GM18517 (cell line): ENCODE results near the gene ACTRT3.
"Not testable (repeated sequence)": the region's sequence is repeated elsewhere in the genome, so short reads cannot be mapped to it uniquely, and the experiment has no call there.

Experiments used
- ATAC-seq: cut with Tn5 transposase; IDR thresholded peaks from one replicate; pipeline ENCODE4 v1.9.1; 2021; ENCODE audit warnings: mild to moderate bottlenecking, moderate library complexity; ENCODE audit not compliant: unreplicated experiment

ACTRT3 gene

GRCh38 chr3:169772897-169773816, 3.8 kb upstream of the ACTRT3 start, which contains the start of gene MYNN:
TSS of gene MYNN (plus strand) at chr3:169773396. CDS start at chr3:169774296, 900 bp downstream.
- peak; percentile 78 for ATAC-seq

- peak; percentile 20 for ATAC-seq
Measured at GRCh38 chr3:169772305-169772896, 3.0 kb upstream of the ACTRT3 start.

DNA sequence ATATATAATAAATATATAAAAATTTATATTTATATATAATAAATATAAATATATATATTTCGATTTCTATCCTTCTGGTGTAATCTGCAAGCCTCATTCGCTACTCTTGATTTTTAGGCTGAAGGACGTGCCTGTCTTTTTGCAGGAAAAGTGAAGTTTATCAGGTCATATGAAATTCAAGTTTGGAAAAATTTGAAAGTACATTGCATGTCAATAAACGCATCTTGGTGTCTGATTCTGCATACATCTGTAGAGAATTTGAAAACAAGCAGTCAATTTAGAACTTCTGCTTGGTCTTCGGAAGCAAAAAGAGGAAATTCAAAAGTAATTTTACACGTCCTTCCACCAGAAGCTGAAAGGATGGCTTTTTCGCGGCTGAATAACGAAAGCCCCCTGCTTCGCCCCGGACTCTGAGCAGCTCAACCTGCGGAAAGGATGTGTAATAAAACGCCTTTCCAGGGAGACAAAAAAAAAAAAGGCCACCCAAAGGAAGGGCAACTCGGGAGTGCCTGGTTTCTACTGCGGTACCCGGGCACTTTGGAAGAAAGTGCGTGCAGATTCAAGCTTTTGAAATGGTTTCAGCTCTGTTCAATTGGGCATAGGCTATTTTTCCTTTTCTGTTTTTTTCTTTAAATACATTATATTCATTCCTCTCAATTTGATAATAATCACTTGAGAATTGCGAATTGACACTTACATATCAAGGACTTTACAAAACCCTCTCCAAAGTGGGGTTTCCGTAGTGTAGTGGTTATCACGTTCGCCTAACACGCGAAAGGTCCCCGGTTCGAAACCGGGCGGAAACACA, 2.3 kb upstream of the ACTRT3 start:
- peak; percentile 30 for ATAC-seq

DNA sequence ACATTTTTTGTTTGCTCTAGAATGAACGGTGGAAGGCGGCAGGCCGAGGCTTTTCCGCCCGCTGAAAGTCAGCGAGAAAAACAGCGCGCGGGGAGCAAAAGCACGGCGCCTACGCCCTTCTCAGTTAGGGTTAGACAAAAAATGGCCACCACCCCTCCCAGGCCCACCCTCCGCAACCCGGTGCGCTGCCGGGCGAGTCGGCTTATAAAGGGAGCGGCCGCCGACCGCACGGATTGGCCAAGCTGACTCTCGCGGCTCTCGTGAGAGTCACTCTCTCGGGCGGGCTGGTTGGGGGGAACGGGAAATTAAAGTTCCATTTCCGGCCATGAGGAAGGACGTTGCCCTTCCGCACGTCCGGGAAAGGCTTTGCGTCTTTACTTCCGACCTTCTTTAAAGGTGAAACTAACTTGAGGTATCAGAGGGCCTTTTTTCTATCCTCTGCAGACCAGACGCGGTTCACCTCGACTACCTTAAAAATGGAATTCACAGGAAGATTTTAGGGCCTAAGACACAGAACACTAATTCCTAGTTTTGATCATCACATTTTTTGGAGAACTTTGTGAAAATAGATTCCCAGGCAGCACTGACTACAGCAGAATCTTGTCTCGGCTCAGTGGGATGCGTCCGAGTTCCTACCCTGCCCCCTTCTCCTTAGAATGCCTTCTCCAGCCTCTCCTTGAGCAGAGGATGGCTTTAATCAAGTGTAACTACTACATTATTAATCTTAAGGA, 4.3 kb downstream of the ACTRT3 start, which contains the start of gene TERC:
Gene TERC, minus strand, starts transcription at position 179 of the 731 bp plus-strand sequence.
- peak; percentile 69 for ATAC-seq

DNA sequence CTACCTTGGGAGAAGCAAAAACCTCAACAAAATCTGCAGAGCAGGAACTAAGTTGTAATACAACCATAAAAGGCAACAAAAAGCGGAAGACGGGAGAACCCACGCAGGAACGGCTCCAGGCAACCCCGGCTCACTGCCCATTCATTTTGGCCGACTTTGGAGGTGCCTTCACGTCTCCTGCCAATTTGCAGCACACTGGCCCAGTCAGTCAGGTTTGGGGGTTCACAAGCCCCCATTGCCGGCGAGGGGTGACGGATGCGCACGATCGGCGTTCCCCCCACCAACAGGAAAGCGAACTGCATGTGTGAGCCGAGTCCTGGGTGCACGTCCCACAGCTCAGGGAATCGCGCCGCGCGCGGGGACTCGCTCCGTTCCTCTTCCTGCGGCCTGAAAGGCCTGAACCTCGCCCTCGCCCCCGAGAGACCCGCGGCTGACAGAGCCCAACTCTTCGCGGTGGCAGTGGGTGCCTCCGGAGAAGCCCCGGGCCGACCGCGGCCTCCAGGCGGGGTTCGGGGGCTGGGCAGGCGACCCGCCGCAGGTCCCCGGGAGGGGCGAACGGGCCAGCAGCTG, 5.0 kb downstream of the ACTRT3 start:
- peak; percentile 42 for ATAC-seq

- no peak for ATAC-seq
Measured at GRCh38 chr3:169760479-169760878, 8.9 kb downstream of the ACTRT3 start.

GRCh38 chr3:169759256-169759655, 10.1 kb downstream of the ACTRT3 start:
- peak; percentile 48 for ATAC-seq

DNA sequence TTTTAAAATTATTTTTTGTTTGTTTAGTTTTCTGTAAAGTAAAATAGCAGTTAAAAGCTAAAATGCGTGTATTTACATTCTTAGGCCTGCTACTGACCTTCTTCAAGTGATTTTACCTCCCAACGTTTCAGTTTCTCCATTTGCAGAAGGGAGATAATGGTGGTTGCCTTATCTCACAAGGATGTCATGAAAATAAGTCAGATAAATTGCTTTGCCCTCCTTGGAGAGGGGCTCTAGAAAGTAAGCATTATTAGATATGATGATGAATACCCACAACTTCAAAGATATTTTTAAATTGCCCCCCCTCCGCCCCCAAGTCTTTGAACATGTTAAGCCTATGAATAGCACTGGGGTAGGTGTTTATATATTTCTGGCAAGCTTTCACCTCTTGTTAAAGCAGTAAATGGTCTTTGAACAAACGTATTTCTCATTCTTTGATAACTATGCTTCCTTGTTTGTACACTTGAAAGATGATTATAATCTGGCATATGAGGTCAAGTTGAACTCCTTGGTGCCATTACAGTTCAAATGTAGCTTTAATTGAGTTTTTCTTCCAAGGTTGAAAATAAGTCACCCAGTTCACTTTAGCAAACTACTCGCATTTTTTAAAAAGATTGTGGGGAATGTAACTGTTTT, 10.9 kb downstream of the ACTRT3 start:
- no peak for ATAC-seq

GRCh38 chr3:169755488-169755887, 13.9 kb downstream of the ACTRT3 start:
- no peak for ATAC-seq

GRCh38 chr3:169754711-169755110, 14.7 kb downstream of the ACTRT3 start:
- ATAC-seq: no peak

DNA sequence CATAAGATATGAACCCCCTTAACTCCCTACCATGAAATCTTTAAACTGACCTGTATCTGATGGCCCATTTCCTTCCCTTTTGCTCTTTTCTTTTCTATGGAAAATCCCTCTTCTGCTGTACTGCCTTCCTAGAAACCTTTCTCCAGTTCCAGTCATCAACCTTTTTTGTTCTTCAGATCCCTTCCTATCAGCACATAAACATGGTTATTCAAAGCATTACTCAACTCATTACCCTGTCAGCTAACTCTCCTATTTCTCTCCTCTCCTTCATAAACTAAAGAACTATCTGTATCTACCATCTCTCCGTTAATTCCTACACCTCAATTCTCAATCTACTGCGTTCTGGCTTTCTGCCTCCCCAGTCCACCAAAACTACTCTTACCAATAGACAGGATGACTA, 17.5 kb downstream of the ACTRT3 start:
- ATAC-seq: no peak

DNA sequence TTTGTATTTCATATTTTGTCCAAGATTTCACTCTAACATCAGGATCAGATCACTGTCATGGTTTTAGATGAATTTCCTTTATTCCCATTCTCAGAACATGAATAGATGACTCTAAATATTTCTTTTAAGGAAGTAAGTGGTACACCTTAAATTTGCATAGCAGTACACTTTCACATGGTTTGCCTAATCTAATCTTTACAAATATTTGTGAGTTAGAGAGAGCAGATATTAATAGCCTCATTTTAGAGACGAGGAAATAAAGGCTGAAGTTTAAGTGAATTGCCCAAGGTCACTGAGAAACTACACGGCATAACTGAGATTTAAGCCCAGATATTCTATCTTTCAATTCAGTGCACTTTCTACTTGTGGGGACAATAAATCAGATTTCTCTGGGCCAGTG, 18.7 kb downstream of the ACTRT3 start:
- no peak for ATAC-seq

GRCh38 chr3:169748670-169749069, 20.7 kb downstream of the ACTRT3 start:
- no peak for ATAC-seq

DNA sequence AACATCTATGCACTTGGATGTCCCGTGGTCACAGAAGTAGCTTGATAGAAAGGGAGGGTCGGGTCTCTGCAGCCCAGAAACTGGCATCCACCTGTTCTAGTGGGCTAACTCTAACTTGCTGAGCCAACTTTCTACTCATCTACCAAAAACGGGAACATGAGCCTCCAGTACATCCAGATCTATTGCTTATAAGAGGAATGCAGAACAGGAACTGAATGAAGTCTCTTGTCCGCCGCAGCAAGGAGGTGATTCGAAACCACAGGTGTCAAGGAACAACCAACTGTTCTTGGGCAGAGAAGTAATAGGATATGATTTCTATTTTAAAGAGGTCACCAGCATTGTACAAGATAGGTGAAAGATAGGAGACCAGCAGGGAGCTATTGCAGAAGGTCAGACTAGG, 22.4 kb downstream of the ACTRT3 start:
- no peak for ATAC-seq

DNA sequence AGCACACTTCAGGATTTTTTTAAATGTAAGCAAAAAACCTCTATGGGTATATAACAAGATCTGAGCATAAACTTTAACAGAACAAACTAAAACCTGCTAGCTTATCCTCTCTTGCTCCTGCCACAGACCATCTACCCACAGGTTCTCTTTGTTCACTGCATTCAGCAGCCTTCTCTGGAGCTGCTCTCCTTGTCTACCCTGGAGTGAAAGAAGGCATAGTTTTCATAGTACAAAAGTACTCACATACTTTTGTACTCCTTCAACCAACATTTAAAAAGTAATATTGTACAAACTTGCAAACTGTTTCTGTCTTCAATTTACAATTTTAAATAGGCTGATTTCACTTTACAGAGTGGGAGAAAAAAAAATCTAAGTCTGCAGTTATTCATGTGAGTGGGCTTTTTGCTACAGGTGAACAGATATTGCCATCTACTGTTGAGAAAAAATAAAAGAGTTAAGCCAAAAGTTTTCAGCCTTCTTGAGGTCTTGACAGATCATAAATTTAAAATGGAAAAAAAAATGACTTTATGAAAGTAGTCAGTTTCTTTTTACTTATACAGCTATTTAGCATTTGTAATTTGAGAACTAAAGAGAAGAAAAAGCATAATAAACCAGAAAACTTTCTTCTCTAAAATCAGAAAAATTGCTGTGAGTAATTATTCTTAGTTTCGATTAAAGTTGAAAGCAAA, 24.9 kb downstream of the ACTRT3 start:
- ATAC-seq: no peak

DNA sequence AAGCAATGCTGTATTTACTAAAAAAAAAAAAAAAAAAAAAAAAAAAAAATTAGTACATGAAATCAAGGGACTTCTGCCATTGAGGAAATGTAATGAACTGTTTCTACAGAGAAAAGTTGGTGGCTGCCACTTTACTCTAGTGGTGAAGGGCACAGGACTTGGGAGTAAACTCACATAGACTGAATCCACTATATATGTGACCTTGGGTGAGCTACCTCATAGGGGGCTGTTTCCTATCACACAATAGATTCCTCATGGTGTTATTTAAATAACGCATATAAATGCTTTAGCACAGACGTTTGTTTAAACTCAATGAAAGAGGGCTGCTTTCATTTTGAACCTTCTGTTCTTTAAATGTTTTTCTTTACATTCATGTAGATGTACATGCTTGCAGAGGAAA, 30.3 kb downstream of the ACTRT3 start:
- ATAC-seq: no peak

- not testable (repeated sequence) for ATAC-seq
Measured at GRCh38 chr3:169731857-169732256, 37.5 kb downstream of the ACTRT3 start.

- no peak for ATAC-seq
Measured at GRCh38 chr3:169722724-169723123, 46.6 kb downstream of the ACTRT3 start.

DNA sequence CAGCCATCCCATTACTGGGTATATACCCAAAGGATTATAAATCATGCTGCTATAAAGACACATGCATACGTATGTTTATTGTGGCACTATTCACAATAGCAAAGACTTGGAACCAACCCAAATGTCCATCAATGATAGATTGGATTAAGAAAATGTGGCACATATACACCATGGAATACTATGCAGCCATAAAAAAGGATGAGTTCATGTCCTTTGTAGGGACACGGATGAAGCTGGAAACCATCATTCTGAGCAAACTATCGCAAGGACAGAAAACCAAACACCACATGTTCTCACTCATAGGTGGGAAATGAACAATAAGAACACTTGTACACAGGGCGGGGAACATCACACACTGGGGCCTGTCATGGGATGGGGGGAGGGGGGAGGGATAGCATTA, 50.9 kb downstream of the ACTRT3 start:
- ATAC-seq: not testable (repeated sequence)
